Measurements from ENCODE around the gene MYLK2. TPM values are rescaled to one million over a fixed set of nuclear protein-coding genes. Genes with fewer than 3 reads are reported as not detected.

The MYLK2 gene
- total RNA-seq = 0.14 TPM in 1 of 2 replicates, not detected in the other

DNA sequence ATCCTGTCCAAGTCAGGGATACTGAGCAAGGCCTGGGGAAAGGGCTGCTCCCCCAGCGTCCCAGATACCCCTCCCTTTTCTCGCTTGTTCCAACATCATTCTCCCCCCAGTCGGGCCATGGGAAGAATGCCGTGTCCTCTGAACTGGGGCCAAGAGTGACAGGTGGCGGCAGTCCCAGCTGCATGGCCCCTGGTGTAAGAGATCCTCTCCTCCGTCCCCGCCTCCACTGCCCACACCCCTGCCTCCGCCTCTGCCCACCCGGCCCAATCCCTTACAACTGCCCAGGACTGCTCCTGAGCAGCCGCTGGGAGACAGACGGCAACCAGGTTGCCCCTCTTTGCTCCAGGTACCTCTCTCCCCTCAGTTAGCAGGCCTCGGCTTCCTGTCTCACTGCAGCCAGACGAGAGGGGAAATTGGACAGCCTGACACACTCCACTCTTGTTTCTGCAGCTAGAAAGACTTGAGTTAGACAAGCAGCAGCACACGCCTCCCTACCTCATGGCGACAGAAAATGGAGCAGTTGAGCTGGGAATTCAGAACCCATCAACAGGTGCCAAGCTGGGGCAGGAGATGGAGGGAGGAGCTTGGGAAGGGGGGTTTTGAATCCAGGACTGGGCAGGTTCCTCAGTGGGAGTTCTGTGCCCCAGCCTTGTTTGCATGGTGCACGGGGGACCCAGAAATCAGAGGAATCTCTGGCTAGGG is at the start of gene MYLK2:
TSS of gene MYLK2 (plus strand) at position 274 of the 702 bp plus-strand sequence. CDS start at position 499, 225 bp downstream.

DNA sequence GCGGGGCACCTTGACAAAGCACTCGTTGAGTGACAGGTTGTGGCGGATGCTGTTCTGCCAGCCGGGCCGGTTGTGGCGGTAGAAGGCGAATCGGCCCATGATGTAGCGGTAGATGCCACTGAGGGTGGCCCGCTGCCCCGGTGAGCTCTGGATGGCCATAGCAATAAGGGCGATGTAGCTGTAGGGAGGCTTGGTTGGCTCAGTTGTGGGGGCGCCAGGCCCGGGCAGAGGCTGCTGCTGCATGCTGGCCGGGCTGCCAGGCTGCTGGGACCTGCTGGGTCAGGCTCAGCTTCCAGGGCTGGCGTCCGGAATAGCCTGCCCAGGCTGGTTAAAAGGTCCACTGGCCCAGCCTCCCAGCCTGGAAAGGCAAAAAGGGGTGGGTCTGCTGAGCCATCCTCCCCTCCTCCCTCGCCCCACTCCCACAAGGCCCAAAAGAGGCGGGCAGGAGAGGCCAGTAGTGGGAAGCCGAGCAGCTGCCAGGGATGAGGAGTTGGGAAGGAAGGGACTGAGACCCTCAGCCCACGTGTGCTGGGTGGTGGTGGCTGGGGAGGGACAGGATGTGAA is 26.2 kb downstream of the MYLK2 start, which contains the start of gene FOXS1:
TSS of gene FOXS1 (minus strand) at position 305 of the 564 bp plus-strand sequence. CDS start at position 243, 62 bp downstream.

DNA sequence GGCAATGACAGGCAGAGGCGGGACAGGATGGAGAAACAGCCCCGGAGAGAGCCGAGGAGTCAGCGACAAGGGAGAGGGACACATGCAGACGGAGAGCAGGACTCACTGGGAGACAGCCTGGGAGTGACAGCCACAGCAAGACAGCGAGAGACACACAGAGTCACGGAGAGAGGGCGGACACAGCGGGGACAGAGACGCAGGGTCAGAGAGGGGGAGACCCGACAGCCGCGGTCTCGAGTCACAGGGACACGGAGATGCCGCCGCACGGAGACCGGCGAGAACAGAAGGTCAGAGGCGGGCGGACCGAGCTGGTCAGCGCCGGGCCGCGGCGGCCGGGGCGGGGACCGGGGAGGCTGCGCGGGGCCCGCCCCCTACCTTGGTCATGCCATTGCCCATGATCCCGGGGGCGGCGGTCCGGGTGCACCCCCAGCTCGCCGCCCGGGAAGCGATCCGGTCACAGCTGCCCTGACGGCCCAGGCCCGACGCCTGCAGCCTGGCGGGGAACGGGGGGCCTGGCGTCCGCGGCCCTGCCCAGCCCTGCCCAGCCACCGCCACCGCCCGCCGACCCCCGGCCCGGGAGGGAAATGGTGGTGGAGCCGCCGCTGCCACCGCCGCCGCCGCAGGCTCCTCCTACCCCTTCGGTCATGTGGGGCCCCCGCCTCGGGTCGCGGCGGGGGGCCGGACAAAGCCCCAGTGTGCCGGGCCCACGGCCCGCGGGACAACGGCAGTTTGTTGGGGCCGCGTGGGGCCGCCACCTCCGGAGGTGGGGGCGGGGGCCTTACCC is 51.0 kb downstream of the MYLK2 start, which contains the start of the genes DUSP15 and TTLL9:
TSS of gene DUSP15 (minus strand) at position 586 of the 784 bp plus-strand sequence. CDS start at position 396, 190 bp downstream.
TSS of gene TTLL9 (plus strand) at position 693 of the 784 bp plus-strand sequence. CDS start 493 bp downstream, outside the sequence.

Other genes starting within 250 kb of the MYLK2 start
- gene ID1, start 214.1 kb upstream of the MYLK2 start, total RNA-seq = 37.3 and 55.8 TPM in 2 replicates
- not detected in 2 replicates for gene COX4I2, start 181.4 kb upstream of the MYLK2 start, total RNA-seq
- 39.8 and 66.0 TPM in 2 replicates for gene BCL2L1, start 96.5 kb upstream of the MYLK2 start, total RNA-seq
- 4.2 and 28.5 TPM in 2 replicates for gene TPX2, start 80.1 kb upstream of the MYLK2 start, total RNA-seq
- 1.1 and 1.2 TPM in 2 replicates for gene FOXS1, start 26.2 kb downstream of the MYLK2 start, total RNA-seq
- gene DUSP15, start 51.2 kb downstream of the MYLK2 start, total RNA-seq = not detected in 2 replicates
- gene TTLL9, start 51.3 kb downstream of the MYLK2 start, total RNA-seq = not detected in 2 replicates
- gene PDRG1, start 132.7 kb downstream of the MYLK2 start, total RNA-seq = 2.4 and 3.5 TPM in 2 replicates
- gene XKR7, start 148.8 kb downstream of the MYLK2 start, total RNA-seq = under 0.01 TPM in 1 of 2 replicates, not detected in the other
- not detected in 2 replicates for gene CCM2L, start 191.1 kb downstream of the MYLK2 start, total RNA-seq
- not detected in 2 replicates for gene HCK, start 232.9 kb downstream of the MYLK2 start, total RNA-seq